Stomach (tissue), 19 donors: ENCODE measurements around the gene MTNR1A. TPM values are rescaled to one million over a fixed set of nuclear protein-coding genes. Genes with fewer than 3 reads are reported as not detected.

Source experiments
- DNase-seq, 2 donors: peaks; one replicate each; pipeline versions ENCODE4 v3.0.0 to v3.0.0-alpha.2; 2013 to 2019
- H3K27ac ChIP-seq, 5 donors: fragments of 200-600 bp in 4 of 5; sonication (generic) in 4 of 5; one replicate each; pipeline ENCODE4 v1.5.1; 2013 to 2019; ENCODE audit warnings: mild to moderate bottlenecking in 1 of 5, moderate library complexity in 1 of 5
- H3K27me3 ChIP-seq, 3 donors: fragments of 200-600 bp; sonication (generic); one replicate each; pipeline ENCODE4 v1.5.1; 2017 to 2019; ENCODE audit warnings: mixed run types in 1 of 3
- H3K36me3 ChIP-seq, 4 donors: fragments of 200-600 bp; sonication (generic); 1 replicate in 3 of 4; 2 replicates in 1 of 4; pipeline ENCODE4 v1.5.1; 2016 to 2019
- H3K4me1 ChIP-seq, 4 donors: fragments of 200-600 bp; sonication (generic); one replicate each; pipeline ENCODE4 v1.5.1; 2016 to 2019
- H3K4me3 ChIP-seq, 4 donors: fragments of 200-600 bp; sonication (generic) in 3 of 4; one replicate each; pipeline ENCODE4 v1.5.1; 2016 to 2019; ENCODE audit warnings: mild to moderate bottlenecking in 1 of 4
- H3K9me3 ChIP-seq, 4 donors: fragments of 200-600 bp; sonication (generic); one replicate each; pipeline ENCODE4 v1.5.1; 2016 to 2019
- CTCF ChIP-seq, 7 experiments: fragments of 450-650 bp in 4 of 7; fragments of 200-600 bp in 3 of 7; sonication (generic) in 3 of 7; IDR thresholded peaks; one replicate each; pipeline ENCODE4 v1.5.1; 2016 to 2019; ENCODE audit warnings: antibody characterized with exemption in 7 of 7, control low read depth in 2 of 7, mild to moderate bottlenecking in 1 of 7
- EP300 ChIP-seq: sonication (generic); formaldehyde crosslinking; IDR thresholded peaks from one replicate; pipeline ENCODE4 v1.6.1; 2017; ENCODE audit warnings: antibody characterized with exemption
- POLR2A ChIP-seq, 4 donors: fragments of 450-650 bp; IDR thresholded peaks; one replicate each; pipeline ENCODE4 v1.6.1; 2016; ENCODE audit warnings: antibody characterized with exemption in 4 of 4, control low read depth in 2 of 4, mild to moderate bottlenecking in 1 of 4, moderate library complexity in 1 of 4
- POLR2AphosphoS5 ChIP-seq, 3 donors: sonication (generic); formaldehyde crosslinking; IDR thresholded peaks; one replicate each; pipeline ENCODE4 v1.6.1; 2016; ENCODE audit warnings: antibody characterized with exemption in 3 of 3
- WGBS, 5 donors: extraction: QIAGEN DNeasy Blood & Tissue Kit in 3 of 5; methylation state at CpG; one replicate each; pipeline versions ENCODE4 v1.1.5 to v1.1.7; 2013 to 2018; 5-methylcytosine and 5-hydroxymethylcytosine counted together
- intact Hi-C: fragments of 100-400 bp; cut with DNase I; formaldehyde crosslinking; loops from one replicate; pipeline ENCODE4 v1.15.1; 2023; ENCODE audit warnings: low total_unique reads
- long read RNA-seq, 10 donors: transcript quantifications; one replicate each; lab custom pipeline, GENCODE V29; 2026
- polyA plus RNA-seq, 3 donors: library from polyadenylated mRNA; stranded (reverse); fragments of 200-250 nt; gene quantifications; one replicate each; pipeline ENCODE4 v1.2.3, GENCODE V29; 2013
- total RNA-seq, 5 donors: library from RNA; depleted of rRNA; stranded (reverse); fragments of >200 nt; gene quantifications; one replicate each; pipeline versions ENCODE4 v1.1.0 to v1.2.3, GENCODE V29; 2014 to 2016
- donor health status: healthy with polysubstance abuse.
- donor health status: Bipolar disorder and iron deficiency.
- donor health status: healthy.

The MTNR1A gene
- under 1 TPM in 1 of 5 donors, not detected in 4; 0.55 TPM for total RNA-seq
- polyA plus RNA-seq: not detected
- long read RNA-seq, donor 1: 0 reads
- long read RNA-seq, donor 2: 0 reads
- long read RNA-seq, donor 3: 0 reads
- long read RNA-seq, donor 4: 0 reads
- long read RNA-seq, donor 5: 0 reads
- long read RNA-seq, donor 6, partial matches to known transcripts: 0 of 2 reads
- long read RNA-seq, donor 6, other reads (novel, unspliced or antisense): 0 of 2 reads
- long read RNA-seq, donor 7: 0 reads
- long read RNA-seq, donor 8: 0 reads
- long read RNA-seq, donor 9: 0 reads
- long read RNA-seq, donor 10: 0 reads

DNA sequence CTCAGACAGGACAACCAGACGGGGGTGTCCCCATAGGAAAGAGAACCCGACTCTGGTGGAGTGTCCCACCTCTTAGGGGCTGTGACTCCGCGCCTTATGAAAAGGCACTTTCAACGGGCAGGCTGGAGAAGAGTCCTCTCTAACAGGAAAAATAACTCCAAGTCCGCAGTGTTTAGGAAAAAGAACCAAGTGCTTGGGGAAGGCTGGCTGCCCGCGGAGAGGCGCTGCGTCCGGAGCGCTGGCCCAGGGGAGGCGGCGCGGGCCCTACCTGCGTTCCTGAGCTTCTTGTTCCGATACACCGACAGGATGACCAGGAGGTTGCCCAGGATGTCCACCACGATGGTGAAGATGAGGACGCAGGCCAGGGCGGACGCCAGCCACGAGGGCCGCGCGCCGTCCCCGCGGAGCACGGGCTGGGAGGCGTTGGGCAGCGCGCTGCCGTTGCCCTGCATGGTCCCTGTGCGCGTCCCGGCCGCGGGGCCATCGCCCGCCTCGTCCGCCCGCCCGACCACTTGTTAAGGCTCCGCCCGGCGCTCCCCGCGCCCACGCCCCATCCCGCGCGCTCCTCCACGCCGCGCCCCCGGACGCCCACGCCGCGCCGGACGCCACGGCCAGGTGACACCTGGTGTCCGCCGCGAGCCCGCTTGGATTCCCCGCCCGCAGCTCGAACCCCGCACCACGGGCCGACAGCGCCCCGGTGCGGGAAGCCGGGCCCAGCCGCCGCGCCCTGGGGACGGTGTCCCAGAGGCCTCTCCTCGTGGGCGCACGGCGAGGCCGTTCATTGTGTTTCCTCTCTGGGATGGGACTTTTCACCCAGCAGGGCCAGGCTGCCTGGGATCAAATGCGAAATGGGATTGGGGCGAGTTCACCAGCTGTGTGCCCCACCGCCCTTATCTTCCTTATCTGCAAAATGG, at the start of gene MTNR1A:
MTNR1A (minus strand) TSS at position 654 of the 914 bp plus-strand sequence; CDS start at position 452, 202 bp downstream.
- Histone ChIP-seq H3K27me3 (peaks cover 0 to 62% (median 20%) of the 10 kb centered on the region in 3 donors), H3K36me3 (no peaks in the 10 kb centered on the region), H3K27ac (no peak within 1 kb of the TSS), H3K4me1 (peaks cover 12 to 19% (median 16%) of the 10 kb centered on the region in 4 donors), H3K9me3 (peaks cover 0 to 1% (median 0%) of the 10 kb centered on the region in 4 donors), H3K4me3 (peak within 1 kb of the TSS; percentile 11 to 41 (median 32))
- peak in 1 of 2 donors; percentile 48 for DNase-seq
- WGBS, 5 donors: 5 to 18% (median 5%) methylated on average over 40 to 91 of the region's 91 CpGs
- no peak for TF ChIP-seq POLR2A (IDR thresholded peaks at IDR 0.05)
- TF ChIP-seq POLR2AphosphoS5 (IDR thresholded peaks at IDR 0.05): no peak
- TF ChIP-seq EP300: no peak
- TF ChIP-seq CTCF (IDR thresholded peaks at IDR 0.05): no peak
- intact Hi-C loops: no loop called here

- Histone ChIP-seq H3K9me3 (no peaks in the 10 kb centered on the region), H3K4me1 (no peaks in the 10 kb centered on the region), H3K27me3 (no peaks in the 10 kb centered on the region), H3K27ac (no peak overlapping the region), H3K36me3 (peaks cover 34 to 99% (median 95%) of the 10 kb centered on the region in 4 donors), H3K4me3 (no peak overlapping the region)
- intact Hi-C loops: no loop called here
- WGBS, 5 donors: 60 to 70% (median 64%) methylated on average over 7 of the region's 7 CpGs
- TF ChIP-seq POLR2AphosphoS5 (IDR thresholded peaks at IDR 0.05): no peak
- no peak for TF ChIP-seq EP300
- TF ChIP-seq CTCF (IDR thresholded peaks at IDR 0.05): no peak
- TF ChIP-seq POLR2A (IDR thresholded peaks at IDR 0.05): no peak
- DNase-seq: no peak
Measured at GRCh38 chr4:186604124-186604807, 48.9 kb upstream of the MTNR1A start.

GRCh38 chr4:186602978-186603377, 47.6 kb upstream of the MTNR1A start:
- 89 to 97% (median 96%) methylated on average over 9 of the region's 9 CpGs for WGBS, 5 donors
- Histone ChIP-seq H3K9me3 (no peaks in the 10 kb centered on the region), H3K27ac (no peak overlapping the region), H3K4me1 (no peaks in the 10 kb centered on the region), H3K4me3 (no peak overlapping the region), H3K36me3 (peaks cover 28 to 99% (median 95%) of the 10 kb centered on the region in 4 donors), H3K27me3 (no peaks in the 10 kb centered on the region)
- DNase-seq: no peak
- intact Hi-C loops: no loop called here
- TF ChIP-seq POLR2AphosphoS5 (IDR thresholded peaks at IDR 0.05) (no peak), CTCF (IDR thresholded peaks at IDR 0.05) (no peak), EP300 (no peak), POLR2A (IDR thresholded peaks at IDR 0.05) (no peak)

- no peak for DNase-seq
- Histone ChIP-seq H3K27ac (no peak overlapping the region), H3K4me3 (no peak overlapping the region), H3K36me3 (peaks cover 24 to 99% (median 97%) of the 10 kb centered on the region in 4 donors), H3K4me1 (no peaks in the 10 kb centered on the region), H3K9me3 (no peaks in the 10 kb centered on the region), H3K27me3 (no peaks in the 10 kb centered on the region)
- WGBS, 5 donors: 90 to 95% (median 93%) methylated on average over 10 of the region's 10 CpGs
- intact Hi-C loops: no loop called here
- TF ChIP-seq CTCF (IDR thresholded peaks at IDR 0.05) (no peak), EP300 (no peak), POLR2A (IDR thresholded peaks at IDR 0.05) (no peak), POLR2AphosphoS5 (IDR thresholded peaks at IDR 0.05) (no peak)
Measured at GRCh38 chr4:186599483-186599882, 44.1 kb upstream of the MTNR1A start.
